SU-DHL-6 (cell line): ENCODE measurements around the gene NCOA3.
"Not testable (repeated sequence)": the region's sequence is repeated elsewhere in the genome, so short reads cannot be mapped to it uniquely, and the experiment has no call there.

Source experiments
- H2AFZ ChIP-seq: fragments of 200-600 bp; sonication (generic); 2 replicates; pipeline ENCODE4 v1.6.1; 2014; ENCODE audit warnings: low read depth, mild to moderate bottlenecking, moderate library complexity, mixed read lengths, antibody characterized with exemption, low read length; ENCODE audit not compliant: severe bottlenecking
- H3F3A ChIP-seq: fragments of 200-600 bp; shearing (Covaris generic); 2 replicates; pipeline ENCODE4 v1.6.0; 2016; ENCODE audit warnings: antibody characterized with exemption, mild to moderate bottlenecking; ENCODE audit not compliant: insufficient read depth
- H3K27ac ChIP-seq: fragments of 200-600 bp; sonication (generic); 2 replicates; pipeline ENCODE4 v1.5.1; 2016; ENCODE audit warnings: low read depth, mild to moderate bottlenecking, low read length, moderate library complexity, mixed read lengths
- H3K27me3 ChIP-seq: fragments of 200-600 bp; sonication (generic), shearing (Covaris generic); 2 replicates; pipeline ENCODE4 v1.6.0; 2014; ENCODE audit warnings: mild to moderate bottlenecking, low read length
- H3K36me3 ChIP-seq: fragments of 200-600 bp; sonication (generic); 2 replicates; pipeline ENCODE4 v1.6.1; 2014; ENCODE audit warnings: mild to moderate bottlenecking, low read length, mixed read lengths
- H3K4me2 ChIP-seq: fragments of 300-600, 200-600 bp; shearing (Covaris generic), sonication (generic); 2 replicates; pipeline ENCODE4 v1.6.0; 2014; ENCODE audit warnings: low read length, low read depth, mild to moderate bottlenecking; ENCODE audit not compliant: poor library complexity, severe bottlenecking
- H3K4me3 ChIP-seq: fragments of 200-600 bp; sonication (generic); 2 replicates; pipeline ENCODE4 v1.5.1; 2014; ENCODE audit warnings: antibody characterized with exemption, low read length, mild to moderate bottlenecking, mixed read lengths; ENCODE audit not compliant: insufficient read depth, poor library complexity, severe bottlenecking
- H3K79me2 ChIP-seq: fragments of 200-600 bp; sonication (generic); 2 replicates; pipeline ENCODE4 v1.6.1; 2014; ENCODE audit warnings: mild to moderate bottlenecking, low read length, moderate library complexity; ENCODE audit not compliant: insufficient read depth
- H3K9ac ChIP-seq: fragments of 200-600 bp; sonication (generic); 2 replicates; pipeline ENCODE4 v1.7.0; 2014; ENCODE audit warnings: mild to moderate bottlenecking, low read length
- H3K9me2 ChIP-seq: fragments of 200-600 bp; sonication (generic); replicated peaks from 2 replicates; pipeline ENCODE4 v1.6.1; 2014; ENCODE audit warnings: low read length; ENCODE audit not compliant: insufficient read depth
- H3K9me3 ChIP-seq: fragments of 200-600 bp; sonication (generic); 2 replicates; pipeline ENCODE4 v1.6.1; 2014; ENCODE audit warnings: low read length, mixed read lengths; ENCODE audit not compliant: insufficient read depth
- H4K20me1 ChIP-seq: fragments of 200-600 bp; sonication (generic); 2 replicates; pipeline ENCODE4 v1.6.1; 2014; ENCODE audit warnings: low read depth, mild to moderate bottlenecking, antibody characterized with exemption, low read length, moderate library complexity, mixed read lengths
- EZH2phosphoT487 ChIP-seq: fragments of 200-600 bp; sonication (generic), shearing (Covaris generic); conservative IDR thresholded peaks from 2 replicates; pipeline ENCODE4 v1.6.1; 2018; ENCODE audit warnings: mild to moderate bottlenecking, antibody characterized with exemption, low read length, moderate library complexity, mixed read lengths
- TF ChIP-seq, protein P1 (sequence below): fragments of 200-600 bp; sonication (generic); IDR thresholded peaks from one replicate; pipeline ENCODE4 v1.5.1; 2017; ENCODE audit warnings: antibody characterized with exemption, mild to moderate bottlenecking, low read length, moderate library complexity; ENCODE audit not compliant: insufficient read depth, poor library complexity, severe bottlenecking

NCOA3 gene

DNA sequence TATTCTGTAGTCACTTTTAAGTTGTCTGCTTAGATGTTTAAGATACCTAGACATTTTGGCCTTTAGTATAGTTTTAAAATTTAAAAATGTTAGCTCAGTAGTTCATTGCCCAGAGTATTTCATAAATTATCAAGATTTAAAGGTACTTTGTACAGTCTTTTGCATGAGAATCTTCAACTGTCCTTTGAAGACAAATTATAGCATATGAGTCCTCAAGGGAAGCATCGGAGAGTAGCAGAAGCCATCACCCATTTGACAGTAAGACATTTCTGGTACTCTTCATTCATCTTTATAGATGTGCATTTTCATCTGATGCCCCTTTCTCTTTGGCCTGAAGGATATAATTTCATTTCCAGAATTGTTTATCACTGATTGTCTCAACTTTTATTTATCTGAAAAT is 89.5 kb downstream of the NCOA3 start:
- Histone ChIP-seq H3K4me2 (peak overlapping the region; percentile 10), H4K20me1 (peaks cover 75% of the 10 kb centered on the region), H3K27me3 (no peaks in the 10 kb centered on the region), H2AFZ (no peak overlapping the region), H3K27ac (peak overlapping the region; percentile 42; the same call in 1 of the 2 replicates), H3K4me3 (no peak overlapping the region), H3K9me2 (no peaks in the 10 kb centered on the region), H3K9ac (no peak overlapping the region), H3K79me2 (peaks cover 100% of the 10 kb centered on the region), H3F3A (peaks cover 78% of the 10 kb centered on the region), H3K9me3 (no peaks in the 10 kb centered on the region), H3K36me3 (peaks cover 44% of the 10 kb centered on the region)
- TF ChIP-seq, protein P1, sequence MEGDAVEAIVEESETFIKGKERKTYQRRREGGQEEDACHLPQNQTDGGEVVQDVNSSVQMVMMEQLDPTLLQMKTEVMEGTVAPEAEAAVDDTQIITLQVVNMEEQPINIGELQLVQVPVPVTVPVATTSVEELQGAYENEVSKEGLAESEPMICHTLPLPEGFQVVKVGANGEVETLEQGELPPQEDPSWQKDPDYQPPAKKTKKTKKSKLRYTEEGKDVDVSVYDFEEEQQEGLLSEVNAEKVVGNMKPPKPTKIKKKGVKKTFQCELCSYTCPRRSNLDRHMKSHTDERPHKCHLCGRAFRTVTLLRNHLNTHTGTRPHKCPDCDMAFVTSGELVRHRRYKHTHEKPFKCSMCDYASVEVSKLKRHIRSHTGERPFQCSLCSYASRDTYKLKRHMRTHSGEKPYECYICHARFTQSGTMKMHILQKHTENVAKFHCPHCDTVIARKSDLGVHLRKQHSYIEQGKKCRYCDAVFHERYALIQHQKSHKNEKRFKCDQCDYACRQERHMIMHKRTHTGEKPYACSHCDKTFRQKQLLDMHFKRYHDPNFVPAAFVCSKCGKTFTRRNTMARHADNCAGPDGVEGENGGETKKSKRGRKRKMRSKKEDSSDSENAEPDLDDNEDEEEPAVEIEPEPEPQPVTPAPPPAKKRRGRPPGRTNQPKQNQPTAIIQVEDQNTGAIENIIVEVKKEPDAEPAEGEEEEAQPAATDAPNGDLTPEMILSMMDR = no peak
- no peak for TF ChIP-seq EZH2phosphoT487

DNA sequence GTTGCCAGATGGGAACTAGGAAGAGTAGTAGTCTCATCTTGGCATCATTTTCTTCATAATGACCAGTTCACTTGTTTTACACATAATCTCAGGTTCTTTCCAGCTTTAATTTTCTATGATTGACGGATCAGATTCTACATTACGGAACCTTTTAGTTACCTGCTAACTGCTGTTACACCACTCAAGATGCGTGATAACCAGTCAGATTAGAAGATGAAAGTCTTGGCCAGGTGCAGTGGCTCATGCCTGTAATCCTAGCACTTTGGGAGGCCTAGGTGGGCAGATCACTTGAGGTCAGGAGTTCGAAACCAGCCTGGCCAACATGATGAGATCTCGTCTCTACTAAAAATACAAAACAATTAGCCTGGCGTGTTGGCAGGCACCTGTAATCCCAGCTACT is 92.5 kb downstream of the NCOA3 start:
- Histone ChIP-seq H2AFZ (no peak overlapping the region), H3K79me2 (peaks cover 100% of the 10 kb centered on the region), H3K36me3 (peaks cover 46% of the 10 kb centered on the region), H3K4me2 (no peak overlapping the region), H3K27ac (no peak overlapping the region), H4K20me1 (peaks cover 70% of the 10 kb centered on the region), H3K9me3 (no peaks in the 10 kb centered on the region), H3K27me3 (no peaks in the 10 kb centered on the region), H3F3A (peaks cover 72% of the 10 kb centered on the region), H3K9ac (no peak overlapping the region), H3K4me3 (no peak overlapping the region), H3K9me2 (no peaks in the 10 kb centered on the region)
- no peak for TF ChIP-seq EZH2phosphoT487
- TF ChIP-seq, protein P1 = no peak

GRCh38 chr20:47595138-47595537 is 93.5 kb downstream of the NCOA3 start:
- H3K4me2 ChIP-seq, H3K4me3 ChIP-seq, H3K9me2 ChIP-seq, H3K27ac ChIP-seq, H2AFZ ChIP-seq, H3K27me3 ChIP-seq, H3K9me3 ChIP-seq, H3K9ac ChIP-seq: not testable (repeated sequence)
- H3K36me3 ChIP-seq = peaks cover 52% of the 10 kb centered on the region
- peaks cover 99% of the 10 kb centered on the region for H3K79me2 ChIP-seq
- peaks cover 71% of the 10 kb centered on the region for H3F3A ChIP-seq
- H4K20me1 ChIP-seq = peaks cover 68% of the 10 kb centered on the region

DNA sequence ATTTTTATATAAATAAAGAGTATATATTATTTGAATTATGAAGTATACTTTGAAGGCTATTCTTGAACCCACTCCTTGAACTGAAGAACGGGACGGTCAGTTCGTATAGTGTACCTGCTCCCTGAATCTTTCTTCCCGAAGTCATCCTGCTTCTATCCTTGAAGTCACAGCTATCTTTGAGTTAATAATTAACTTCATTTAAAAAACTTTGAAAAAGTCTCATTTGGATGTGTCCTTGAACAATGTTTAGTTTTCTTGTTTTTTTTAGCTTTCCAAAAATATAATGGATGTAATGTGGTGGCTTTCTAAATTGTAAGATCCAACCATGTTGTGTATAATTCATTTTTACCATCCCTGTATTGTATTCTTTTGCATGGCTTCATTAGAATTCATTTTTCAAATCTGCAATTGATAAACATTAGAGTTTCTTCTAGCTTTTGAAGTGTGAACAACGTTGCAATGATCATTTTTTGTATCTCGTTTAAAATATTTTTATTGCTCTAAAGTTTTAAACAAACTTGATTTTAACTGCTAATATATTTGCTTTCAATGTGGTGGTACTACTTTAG is 94.4 kb downstream of the NCOA3 start:
- no peak overlapping the region for H3K4me3 ChIP-seq
- peaks cover 72% of the 10 kb centered on the region for H3F3A ChIP-seq
- H2AFZ ChIP-seq = no peak overlapping the region
- H3K27me3 ChIP-seq = no peaks in the 10 kb centered on the region
- H3K27ac ChIP-seq = no peak overlapping the region
- no peaks in the 10 kb centered on the region for H3K9me2 ChIP-seq
- peaks cover 46% of the 10 kb centered on the region for H3K36me3 ChIP-seq
- no peaks in the 10 kb centered on the region for H3K9me3 ChIP-seq
- no peak overlapping the region for H3K9ac ChIP-seq
- peaks cover 99% of the 10 kb centered on the region for H3K79me2 ChIP-seq
- peaks cover 63% of the 10 kb centered on the region for H4K20me1 ChIP-seq
- H3K4me2 ChIP-seq = no peak overlapping the region
- no peak for TF ChIP-seq EZH2phosphoT487
- TF ChIP-seq, protein P1 = no peak
